ENCODE data around the gene CERS6. TPM values are rescaled to one million over a fixed set of nuclear protein-coding genes. Genes with fewer than 3 reads are reported as not detected.

CERS6 gene
- total RNA-seq, 1 donor from 2014 or later = 17.7 TPM

- no peak overlapping the region for H3K4me3 ChIP-seq (ENCODE audit: low read depth, low read length)
- TF ChIP-seq CTCF (IDR thresholded peaks at IDR 0.05; ENCODE audit: insufficient read depth, low read length, poor library complexity, severe bottlenecking) = no peak
- H3K36me3 ChIP-seq (ENCODE audit: control insufficient read depth, insufficient read depth, low read length) = no peaks in the 10 kb centered on the region
- DNase-seq (ENCODE audit: low read depth) = no peak
- H3K27me3 ChIP-seq (ENCODE audit: control insufficient read depth, insufficient read depth, low read length) = no peaks in the 10 kb centered on the region
Measured at GRCh38 chr2:168514692-168515091, 58.6 kb downstream of the CERS6 start.

GRCh38 chr2:168515502-168515901, 59.4 kb downstream of the CERS6 start:
- no peak for DNase-seq (ENCODE audit: low read depth)
- no peaks in the 10 kb centered on the region for H3K27me3 ChIP-seq (ENCODE audit: control insufficient read depth, insufficient read depth, low read length)
- no peak overlapping the region for H3K4me3 ChIP-seq (ENCODE audit: low read depth, low read length)
- no peaks in the 10 kb centered on the region for H3K36me3 ChIP-seq (ENCODE audit: control insufficient read depth, insufficient read depth, low read length)
- TF ChIP-seq CTCF (IDR thresholded peaks at IDR 0.05; ENCODE audit: insufficient read depth, low read length, poor library complexity, severe bottlenecking) = no peak

GRCh38 chr2:168517816-168518215, 61.7 kb downstream of the CERS6 start:
- DNase-seq (ENCODE audit: low read depth) = no peak
- Histone ChIP-seq H3K27me3 (ENCODE audit: control insufficient read depth, insufficient read depth, low read length) (no peaks in the 10 kb centered on the region), H3K36me3 (ENCODE audit: control insufficient read depth, insufficient read depth, low read length) (no peaks in the 10 kb centered on the region), H3K4me3 (ENCODE audit: low read depth, low read length) (no peak overlapping the region)
- TF ChIP-seq CTCF (IDR thresholded peaks at IDR 0.05; ENCODE audit: insufficient read depth, low read length, poor library complexity, severe bottlenecking) = no peak

- Histone ChIP-seq H3K27me3 (ENCODE audit: control insufficient read depth, insufficient read depth, low read length) (no peaks in the 10 kb centered on the region), H3K4me3 (ENCODE audit: low read depth, low read length) (no peak overlapping the region), H3K36me3 (ENCODE audit: control insufficient read depth, insufficient read depth, low read length) (no peaks in the 10 kb centered on the region)
- no peak for TF ChIP-seq CTCF (IDR thresholded peaks at IDR 0.05; ENCODE audit: insufficient read depth, low read length, poor library complexity, severe bottlenecking)
- peak; percentile 16 for DNase-seq (ENCODE audit: low read depth)
Measured at GRCh38 chr2:168518555-168519066, 62.5 kb downstream of the CERS6 start.

- H3K4me3 ChIP-seq (ENCODE audit: low read depth, low read length) = no peak overlapping the region
- no peak for TF ChIP-seq CTCF (IDR thresholded peaks at IDR 0.05; ENCODE audit: insufficient read depth, low read length, poor library complexity, severe bottlenecking)
- no peaks in the 10 kb centered on the region for H3K27me3 ChIP-seq (ENCODE audit: control insufficient read depth, insufficient read depth, low read length)
- no peaks in the 10 kb centered on the region for H3K36me3 ChIP-seq (ENCODE audit: control insufficient read depth, insufficient read depth, low read length)
- DNase-seq (ENCODE audit: low read depth) = no peak
Measured at GRCh38 chr2:168519534-168520308, 63.6 kb downstream of the CERS6 start.
